ENCODE data around the gene FZD10.

FZD10 gene

DNA sequence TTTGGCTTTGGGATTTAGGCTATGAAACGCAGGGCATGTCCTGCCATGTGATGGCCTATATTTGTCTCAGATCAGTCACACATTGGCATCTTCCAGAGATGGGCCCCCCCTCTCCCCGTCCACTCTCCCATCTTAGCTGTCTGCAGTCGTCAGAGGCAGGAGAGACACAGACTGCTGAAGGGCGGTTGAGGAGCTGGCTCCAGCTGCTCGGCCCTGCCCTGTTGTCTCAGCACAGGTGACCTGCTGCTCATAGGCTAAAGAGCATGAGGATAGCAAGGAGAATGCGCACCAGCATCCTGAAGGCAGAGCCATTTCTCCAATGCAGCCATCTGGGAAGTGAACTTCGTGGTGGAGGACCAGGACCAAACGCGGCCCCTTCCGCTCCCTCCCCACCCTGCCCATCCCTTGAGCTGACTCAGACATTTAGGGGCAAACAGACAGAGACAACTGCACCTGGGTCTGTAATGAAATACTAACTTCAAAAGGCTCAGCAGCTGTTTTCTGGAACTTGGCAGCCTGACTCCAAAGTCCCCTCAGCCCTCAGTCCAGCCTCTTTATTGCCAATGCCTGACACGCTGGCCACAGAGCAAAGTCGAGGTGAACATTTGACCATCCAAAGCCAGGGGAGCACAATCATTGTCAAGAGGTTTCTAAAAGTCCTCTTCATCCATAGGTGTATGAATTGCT is 22.3 kb downstream of the FZD10 start:
- TF ChIP-seq FOXP2 (optimal IDR thresholded peaks at IDR 0.05; ENCODE audit: borderline replicate concordance, extremely low read depth, extremely low read length, insufficient read depth) (no peak), TAF1 (IDR thresholded peaks at IDR 0.05; ENCODE audit: borderline replicate concordance, insufficient read depth, low read length) (no peak), POLR2AphosphoS5 (IDR thresholded peaks at IDR 0.05; ENCODE audit: low read depth, low read length) (no peak), SIN3A (IDR thresholded peaks at IDR 0.05; ENCODE audit: borderline replicate concordance, insufficient read depth, low read length) (no peak)
- TF ChIP-seq, protein P1, sequence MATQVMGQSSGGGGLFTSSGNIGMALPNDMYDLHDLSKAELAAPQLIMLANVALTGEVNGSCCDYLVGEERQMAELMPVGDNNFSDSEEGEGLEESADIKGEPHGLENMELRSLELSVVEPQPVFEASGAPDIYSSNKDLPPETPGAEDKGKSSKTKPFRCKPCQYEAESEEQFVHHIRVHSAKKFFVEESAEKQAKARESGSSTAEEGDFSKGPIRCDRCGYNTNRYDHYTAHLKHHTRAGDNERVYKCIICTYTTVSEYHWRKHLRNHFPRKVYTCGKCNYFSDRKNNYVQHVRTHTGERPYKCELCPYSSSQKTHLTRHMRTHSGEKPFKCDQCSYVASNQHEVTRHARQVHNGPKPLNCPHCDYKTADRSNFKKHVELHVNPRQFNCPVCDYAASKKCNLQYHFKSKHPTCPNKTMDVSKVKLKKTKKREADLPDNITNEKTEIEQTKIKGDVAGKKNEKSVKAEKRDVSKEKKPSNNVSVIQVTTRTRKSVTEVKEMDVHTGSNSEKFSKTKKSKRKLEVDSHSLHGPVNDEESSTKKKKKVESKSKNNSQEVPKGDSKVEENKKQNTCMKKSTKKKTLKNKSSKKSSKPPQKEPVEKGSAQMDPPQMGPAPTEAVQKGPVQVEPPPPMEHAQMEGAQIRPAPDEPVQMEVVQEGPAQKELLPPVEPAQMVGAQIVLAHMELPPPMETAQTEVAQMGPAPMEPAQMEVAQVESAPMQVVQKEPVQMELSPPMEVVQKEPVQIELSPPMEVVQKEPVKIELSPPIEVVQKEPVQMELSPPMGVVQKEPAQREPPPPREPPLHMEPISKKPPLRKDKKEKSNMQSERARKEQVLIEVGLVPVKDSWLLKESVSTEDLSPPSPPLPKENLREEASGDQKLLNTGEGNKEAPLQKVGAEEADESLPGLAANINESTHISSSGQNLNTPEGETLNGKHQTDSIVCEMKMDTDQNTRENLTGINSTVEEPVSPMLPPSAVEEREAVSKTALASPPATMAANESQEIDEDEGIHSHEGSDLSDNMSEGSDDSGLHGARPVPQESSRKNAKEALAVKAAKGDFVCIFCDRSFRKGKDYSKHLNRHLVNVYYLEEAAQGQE (IDR thresholded peaks at IDR 0.05; ENCODE audit: insufficient read depth in 1 of 2, low read depth in 2 of 2, low read length in 2 of 2): no peak

DNA sequence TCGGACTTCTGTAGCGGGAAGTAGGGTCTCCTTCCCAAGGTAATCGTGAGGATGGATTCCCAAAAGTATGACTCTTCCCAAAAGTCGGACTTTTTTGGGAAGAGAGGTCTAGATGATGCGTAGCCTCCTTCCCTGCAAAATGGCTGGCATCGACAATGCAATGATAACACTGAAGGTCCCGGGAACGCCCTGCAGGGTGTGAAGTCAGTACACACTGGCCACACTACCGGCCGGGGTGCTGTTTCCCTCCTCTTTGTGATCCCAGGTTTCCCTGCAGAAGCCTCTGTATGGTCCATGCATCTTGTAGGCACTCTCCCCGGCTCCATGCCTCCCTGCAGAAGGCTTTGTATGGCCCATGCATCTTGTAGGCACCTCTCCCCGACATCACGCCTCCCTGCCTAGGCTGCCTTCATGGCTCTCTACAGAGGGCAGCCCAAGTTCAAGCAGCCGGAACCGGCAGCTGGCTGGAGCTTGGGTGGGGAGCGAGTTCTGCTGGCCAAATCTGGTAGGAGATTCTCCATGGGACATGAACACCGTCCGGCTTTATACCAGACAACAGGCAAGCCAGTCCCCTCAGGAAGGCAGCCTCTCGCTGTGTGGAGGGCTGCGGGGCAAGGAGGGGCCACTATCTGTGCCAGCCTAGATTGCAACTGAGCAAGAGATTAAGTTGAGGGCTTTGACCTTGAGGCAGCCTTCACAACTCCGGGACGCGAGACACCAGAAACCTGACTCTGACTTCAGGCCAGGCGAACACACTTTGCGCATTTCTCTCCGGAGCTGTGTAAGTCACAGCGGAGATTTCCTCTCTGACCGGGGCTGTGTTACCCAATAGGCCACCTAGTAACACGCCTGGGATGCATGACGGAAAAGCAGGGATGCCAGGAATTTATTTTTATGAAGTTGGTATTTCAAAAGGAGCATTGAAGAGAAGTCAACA is 23.5 kb downstream of the FZD10 start:
- TF ChIP-seq POLR2AphosphoS5 (IDR thresholded peaks at IDR 0.05; ENCODE audit: low read depth, low read length) (no peak), TAF1 (IDR thresholded peaks at IDR 0.05; ENCODE audit: borderline replicate concordance, insufficient read depth, low read length) (no peak), FOXP2 (optimal IDR thresholded peaks at IDR 0.05; ENCODE audit: borderline replicate concordance, extremely low read depth, extremely low read length, insufficient read depth) (no peak), SIN3A (IDR thresholded peaks at IDR 0.05; ENCODE audit: borderline replicate concordance, insufficient read depth, low read length) (no peak)
- TF ChIP-seq, protein P1 (IDR thresholded peaks at IDR 0.05; ENCODE audit: insufficient read depth in 1 of 2, low read depth in 2 of 2, low read length in 2 of 2): no peak

DNA sequence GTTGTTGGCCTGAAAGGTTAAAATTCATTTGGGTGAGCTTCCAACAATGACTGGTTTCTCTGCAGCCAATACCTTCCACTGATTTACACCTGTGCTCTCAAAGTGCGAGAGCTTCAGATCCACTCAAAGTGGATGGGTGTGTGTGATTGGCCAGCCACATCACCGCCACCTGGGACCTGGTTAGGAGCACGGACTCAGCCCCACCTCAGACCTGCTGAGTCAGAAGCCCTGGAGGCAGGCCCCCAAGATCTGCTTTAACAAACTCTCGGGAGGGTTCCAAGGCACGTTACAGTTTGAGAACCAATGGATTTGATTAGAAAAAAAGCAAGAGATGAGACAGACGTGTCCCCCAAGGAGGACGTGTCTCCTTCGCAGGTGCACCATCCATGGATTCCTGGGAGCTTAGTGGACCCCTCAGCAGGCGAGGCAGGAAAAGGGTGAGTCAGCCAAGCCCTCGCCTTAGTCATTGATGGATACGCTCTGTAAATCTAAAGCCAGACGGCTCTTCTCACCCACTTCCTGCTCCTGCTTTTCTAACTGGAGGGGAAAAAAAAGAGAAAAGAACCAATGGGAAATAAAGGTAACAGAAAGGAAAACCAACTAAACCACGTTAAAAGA is 24.5 kb downstream of the FZD10 start:
- TF ChIP-seq POLR2AphosphoS5 (IDR thresholded peaks at IDR 0.05; ENCODE audit: low read depth, low read length): no peak
- no peak for TF ChIP-seq SIN3A (IDR thresholded peaks at IDR 0.05; ENCODE audit: borderline replicate concordance, insufficient read depth, low read length)
- no peak for TF ChIP-seq FOXP2 (optimal IDR thresholded peaks at IDR 0.05; ENCODE audit: borderline replicate concordance, extremely low read depth, extremely low read length, insufficient read depth)
- TF ChIP-seq, protein P1 (IDR thresholded peaks at IDR 0.05; ENCODE audit: insufficient read depth in 1 of 2, low read depth in 2 of 2, low read length in 2 of 2): no peak
- TF ChIP-seq TAF1 (IDR thresholded peaks at IDR 0.05; ENCODE audit: borderline replicate concordance, insufficient read depth, low read length): no peak

DNA sequence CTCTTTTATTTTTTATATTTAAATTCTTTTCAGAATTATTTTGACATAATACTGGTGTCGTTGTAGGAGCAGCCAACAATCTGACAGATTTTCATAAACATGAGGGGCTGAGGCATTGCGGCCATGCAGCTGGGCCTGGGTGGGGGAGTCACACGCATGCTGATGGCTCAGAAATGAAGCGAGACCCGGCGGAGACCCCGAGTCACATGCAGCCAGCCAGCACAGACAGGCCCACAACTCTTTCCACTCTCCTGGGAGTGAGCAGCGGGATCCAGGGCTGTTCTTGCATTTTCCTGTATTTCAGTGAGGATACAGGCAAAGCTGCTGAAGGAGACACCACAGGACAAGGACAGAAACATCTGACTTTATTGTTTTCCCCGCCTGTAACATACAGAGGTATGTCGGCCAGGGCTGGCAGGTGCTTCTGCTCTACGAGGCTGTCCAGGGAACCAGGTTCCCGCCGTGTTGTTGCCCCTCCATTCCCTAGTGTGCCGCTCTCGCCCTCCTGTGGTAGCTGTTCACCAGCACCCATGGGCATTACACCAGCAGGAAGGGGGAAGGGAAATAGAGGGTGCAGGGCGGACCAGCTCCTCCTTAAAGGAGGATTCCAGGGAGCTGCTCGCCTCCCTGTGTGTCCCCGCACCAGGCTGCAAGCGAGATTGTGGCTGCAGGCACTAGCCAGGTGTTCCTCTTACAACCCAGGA is 30.5 kb downstream of the FZD10 start:
- TF ChIP-seq POLR2AphosphoS5 (IDR thresholded peaks at IDR 0.05; ENCODE audit: low read depth, low read length) (no peak), SIN3A (IDR thresholded peaks at IDR 0.05; ENCODE audit: borderline replicate concordance, insufficient read depth, low read length) (no peak), FOXP2 (optimal IDR thresholded peaks at IDR 0.05; ENCODE audit: borderline replicate concordance, extremely low read depth, extremely low read length, insufficient read depth) (no peak), TAF1 (IDR thresholded peaks at IDR 0.05; ENCODE audit: borderline replicate concordance, insufficient read depth, low read length) (no peak)
- TF ChIP-seq, protein P1 (IDR thresholded peaks at IDR 0.05; ENCODE audit: insufficient read depth in 1 of 2, low read depth in 2 of 2, low read length in 2 of 2): no peak
